ENCODE measurements around the gene SRCAP. TPM values are rescaled to one million over a fixed set of nuclear protein-coding genes. Genes with fewer than 3 reads are reported as not detected.

Gene SRCAP
- total and polyA plus RNA-seq, 2 donors from 2014 or later, result 1.6 to 71.9 TPM

DNA sequence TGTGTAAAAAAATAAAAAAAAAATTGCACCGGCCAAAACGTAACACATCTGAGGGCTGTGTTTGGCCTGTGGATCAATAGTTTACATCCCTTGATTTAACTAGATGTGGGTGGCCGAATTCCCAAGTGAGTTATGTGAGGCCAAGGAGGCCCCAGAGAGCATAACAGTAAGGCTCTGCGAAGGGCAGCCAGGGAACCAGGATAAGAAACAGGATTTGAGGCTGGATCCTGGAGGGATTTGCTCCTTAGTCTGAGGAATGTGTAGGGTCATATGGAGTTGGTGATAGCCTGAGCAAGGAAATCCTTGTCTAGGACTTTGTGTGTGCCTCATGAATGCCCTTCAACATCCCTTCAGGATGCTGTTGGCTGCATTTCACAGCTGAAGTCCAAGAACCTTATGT lies 51.2 kb downstream of the SRCAP start:
- FAIRE-seq, result no peak
- intact Hi-C loops (cut with DNase I), result no loop called here

DNA sequence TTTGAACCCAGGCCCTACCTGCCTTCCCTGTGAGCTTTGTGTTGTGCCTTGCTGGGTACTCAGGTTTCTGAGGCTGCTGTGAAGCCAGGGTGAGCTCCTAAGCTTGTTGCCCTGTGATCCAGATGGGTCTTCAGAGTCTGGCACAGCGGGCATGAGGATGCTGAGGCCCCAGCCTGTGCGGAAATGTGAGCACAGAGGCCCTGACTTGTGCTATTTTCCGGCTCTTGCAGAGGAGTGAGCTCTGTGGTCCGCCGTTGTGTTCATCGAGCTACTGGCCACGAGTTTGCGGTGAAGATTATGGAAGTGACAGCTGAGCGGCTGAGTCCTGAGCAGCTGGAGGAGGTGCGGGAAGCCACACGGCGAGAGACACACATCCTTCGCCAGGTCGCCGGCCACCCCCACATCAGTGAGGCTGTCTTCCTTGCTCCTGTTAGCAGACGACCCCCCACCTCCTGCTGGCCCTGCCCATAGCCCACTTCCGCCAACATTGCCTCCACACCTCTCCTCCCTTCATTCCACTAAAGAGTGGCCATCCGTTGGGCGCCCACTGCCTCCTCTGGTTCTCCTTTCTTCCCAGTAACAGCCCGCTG lies 52.0 kb downstream of the SRCAP start:
- Histone ChIP-seq H3K4me1 (ENCODE audit: control insufficient read depth in 2 of 3, insufficient read depth in 2 of 3, low read depth in 1 of 3, low read length in 3 of 3) (no peaks in the 10 kb centered on the region), H3K9me3 (ENCODE audit: control insufficient read depth in 2 of 3, insufficient read depth in 1 of 3, low read length in 3 of 3) (no peaks in the 10 kb centered on the region), H3K9ac (ENCODE audit: low read length in 3 of 3) (no peak overlapping the region), H3K4me3 (ENCODE audit: low read length in 3 of 3) (no peak overlapping the region), H3K27ac (ENCODE audit: low read depth in 2 of 2, low read length in 2 of 2) (no peak overlapping the region), H3K27me3 (ENCODE audit: control insufficient read depth, insufficient read depth, low read length) (no peaks in the 10 kb centered on the region), H3K36me3 (ENCODE audit: control insufficient read depth in 2 of 3, insufficient read depth in 3 of 3, low read length in 3 of 3) (peaks cover 0 to 11% (median 10%) of the 10 kb centered on the region in 3 donors)
- intact Hi-C loops (cut with DNase I), result no loop called here
- FAIRE-seq (no peak), DNase-seq (peak in 1 of 5 donors; percentile 48)
- no peak for TF ChIP-seq CTCF (IDR thresholded peaks at IDR 0.05; ENCODE audit: borderline replicate concordance, extremely low read depth, insufficient read depth)

More for the DNA sequence above, 51.2 kb downstream of the SRCAP start:
- Histone ChIP-seq H3K4me3 (ENCODE audit: low read length in 3 of 3) (no peak overlapping the region), H3K27me3 (ENCODE audit: control insufficient read depth, insufficient read depth, low read length) (no peaks in the 10 kb centered on the region), H3K36me3 (ENCODE audit: control insufficient read depth in 2 of 3, insufficient read depth in 3 of 3, low read length in 3 of 3) (peaks cover 0 to 11% (median 8%) of the 10 kb centered on the region in 3 donors), H3K9me3 (ENCODE audit: control insufficient read depth in 2 of 3, insufficient read depth in 1 of 3, low read length in 3 of 3) (no peaks in the 10 kb centered on the region), H3K27ac (ENCODE audit: low read depth in 2 of 2, low read length in 2 of 2) (no peak overlapping the region), H3K9ac (ENCODE audit: low read length in 3 of 3) (no peak overlapping the region), H3K4me1 (ENCODE audit: control insufficient read depth in 2 of 3, insufficient read depth in 2 of 3, low read depth in 1 of 3, low read length in 3 of 3) (no peaks in the 10 kb centered on the region)
- no peak for TF ChIP-seq CTCF (IDR thresholded peaks at IDR 0.05; ENCODE audit: borderline replicate concordance, extremely low read depth, insufficient read depth)
- no peak for DNase-seq

- Histone ChIP-seq H3K36me3 (ENCODE audit: control insufficient read depth in 2 of 3, insufficient read depth in 3 of 3, low read length in 3 of 3) (peaks cover 0 to 14% (median 12%) of the 10 kb centered on the region in 3 donors), H3K9me3 (ENCODE audit: control insufficient read depth in 2 of 3, insufficient read depth in 1 of 3, low read length in 3 of 3) (no peaks in the 10 kb centered on the region), H3K9ac (ENCODE audit: low read length in 3 of 3) (no peak overlapping the region), H3K27me3 (ENCODE audit: control insufficient read depth, insufficient read depth, low read length) (no peaks in the 10 kb centered on the region), H3K4me1 (ENCODE audit: control insufficient read depth in 2 of 3, insufficient read depth in 2 of 3, low read depth in 1 of 3, low read length in 3 of 3) (no peaks in the 10 kb centered on the region), H3K27ac (ENCODE audit: low read depth in 2 of 2, low read length in 2 of 2) (no peak overlapping the region), H3K4me3 (ENCODE audit: low read length in 3 of 3) (no peak overlapping the region)
- FAIRE-seq, result no peak
- no peak for DNase-seq
- TF ChIP-seq CTCF (IDR thresholded peaks at IDR 0.05; ENCODE audit: borderline replicate concordance, extremely low read depth, insufficient read depth), result no peak
- intact Hi-C loops (cut with DNase I), result no loop called here
Measured at GRCh38 chr16:30753596-30753995, 54.6 kb downstream of the SRCAP start.

Measured in kidney (tissue), 14 donors.